IMR-90 (cell line): Measurements from ENCODE around the gene GUCY1A2. TPM values are rescaled to one million over a fixed set of nuclear protein-coding genes. Genes with fewer than 3 reads are reported as not detected.

Source experiments
- ATAC-seq: fragments of 200-7000 bp; cut with Tn5 transposase; 2 replicates; pipeline ENCODE4 v1.9.1; 2020; ENCODE audit warnings: low read depth, mild to moderate bottlenecking, moderate library complexity
- BruUV-seq: library from RNA; stranded (reverse); fragments of 400-500 nt; replicated peaks from 2 replicates; lab custom pipeline; 2021; lab: Mats Ljungman, UMichigan
- CTCF ChIA-PET: fragments of 300-600 bp; formaldehyde crosslinking; extraction: SDS; loops from one replicate; lab custom pipeline; 2021; ENCODE audit warnings: antibody characterized with exemption; lab: Yijun Ruan, JAX
- POLR2A ChIA-PET: fragments of 300-600 bp; sonication (Branson Sonifier 250); formaldehyde crosslinking; loops from one replicate; lab custom pipeline; 2022; ENCODE audit warnings: antibody characterized with exemption; ENCODE audit not compliant: unreplicated experiment; lab: Charles Lee
- DNase-seq: peaks from one replicate; pipeline ENCODE4 v3.0.0; 2013
- H2AFZ ChIP-seq: replicated peaks from 2 replicates; pipeline ENCODE3; 2013; ENCODE audit warnings: low read length, mild to moderate bottlenecking; ENCODE audit not compliant: poor library complexity
- H2AK5ac ChIP-seq: 2 replicates; pipeline ENCODE4 v1.6.1; 2013; ENCODE audit warnings: low read depth, low read length, inconsistent platforms
- H2AK9ac ChIP-seq: replicated peaks from 2 replicates; pipeline ENCODE3; 2013; ENCODE audit warnings: mild to moderate bottlenecking, low read depth, low read length, moderate library complexity; ENCODE audit not compliant: poor library complexity
- H2BK120ac ChIP-seq: 2 replicates; pipeline ENCODE4 v1.6.1; 2013; ENCODE audit warnings: low read depth, low read length, inconsistent platforms
- H2BK15ac ChIP-seq: 3 replicates; pipeline ENCODE4 v1.6.1; 2013; ENCODE audit warnings: low read depth, low read length, inconsistent platforms
- H2BK20ac ChIP-seq: 2 replicates; pipeline ENCODE4 v1.6.1; 2013; ENCODE audit warnings: low read depth, mild to moderate bottlenecking, inconsistent platforms, low read length, moderate library complexity
- H2BK5ac ChIP-seq: 2 replicates; pipeline ENCODE4 v1.6.1; 2013; ENCODE audit warnings: mild to moderate bottlenecking, low read depth, low read length, inconsistent platforms; ENCODE audit not compliant: poor library complexity, severe bottlenecking
- H3K14ac ChIP-seq: replicated peaks from 2 replicates; pipeline ENCODE4 v1.6.1; 2013; ENCODE audit warnings: low read depth, low read length, inconsistent platforms
- H3K18ac ChIP-seq: 2 replicates; pipeline ENCODE4 v1.6.1; 2013; ENCODE audit warnings: low read depth, low read length, control low read depth
- H3K23ac ChIP-seq: 2 replicates; pipeline ENCODE4 v1.6.1; 2013; ENCODE audit warnings: low read depth, low read length, inconsistent platforms
- H3K27ac ChIP-seq: 2 replicates; pipeline ENCODE4 v1.5.1; 2013; ENCODE audit warnings: mild to moderate bottlenecking, control low read depth, low read length; ENCODE audit not compliant: insufficient read depth
- H3K27me3 ChIP-seq: 2 replicates; pipeline ENCODE4 v1.6.1; 2013; ENCODE audit warnings: low read length; ENCODE audit not compliant: control insufficient read depth, insufficient read depth
- H3K36me3 ChIP-seq: 2 replicates; pipeline ENCODE4 v1.6.1; 2013; ENCODE audit warnings: low read length, mixed read lengths; ENCODE audit not compliant: control insufficient read depth, insufficient read depth
- H3K4ac ChIP-seq: 2 replicates; pipeline ENCODE4 v1.6.1; 2013; ENCODE audit warnings: low read depth, low read length, inconsistent platforms
- H3K4me1 ChIP-seq: 2 replicates; pipeline ENCODE4 v1.6.1; 2013; ENCODE audit warnings: low read length, mixed read lengths; ENCODE audit not compliant: control insufficient read depth, insufficient read depth
- H3K4me2 ChIP-seq: 2 replicates; pipeline ENCODE4 v1.6.1; 2013; ENCODE audit warnings: low read depth, mild to moderate bottlenecking, control low read depth, low read length, moderate library complexity
- H3K4me3 ChIP-seq: 2 replicates; pipeline ENCODE4 v1.5.1; 2013; ENCODE audit warnings: low read depth, mild to moderate bottlenecking, control low read depth, low read length, moderate library complexity; ENCODE audit not compliant: insufficient read depth
- H3K56ac ChIP-seq: 2 replicates; pipeline ENCODE4 v1.6.1; 2013; ENCODE audit warnings: low read length, inconsistent platforms; ENCODE audit not compliant: insufficient read depth; ENCODE audit errors: extremely low read depth
- H3K79me1 ChIP-seq, 2 experiments: 2 replicates each; pipeline ENCODE4 v1.6.1; 2013; ENCODE audit warnings: low read length in 2 of 2, inconsistent platforms in 1 of 2, low read depth in 1 of 2
- H3K9ac ChIP-seq: 2 replicates; pipeline ENCODE4 v1.6.1; 2013; ENCODE audit warnings: low read depth, low read length, control low read depth
- H3K9me1 ChIP-seq: 2 replicates; pipeline ENCODE4 v1.6.1; 2013; ENCODE audit warnings: low read length, inconsistent platforms; ENCODE audit not compliant: insufficient read depth
- H3K9me3 ChIP-seq: 2 replicates; pipeline ENCODE4 v1.6.1; 2013; ENCODE audit warnings: low read length; ENCODE audit not compliant: control insufficient read depth, insufficient read depth
- H4K20me1 ChIP-seq: 2 replicates; pipeline ENCODE4 v1.6.1; 2013; ENCODE audit warnings: low read length, inconsistent platforms; ENCODE audit not compliant: insufficient read depth
- H4K5ac ChIP-seq: 2 replicates; pipeline ENCODE4 v1.6.1; 2013; ENCODE audit warnings: mild to moderate bottlenecking, low read depth, low read length, control low read depth
- H4K8ac ChIP-seq, 2 experiments: 2 replicates each; pipeline ENCODE4 v1.6.1; 2013; ENCODE audit warnings: low read depth in 2 of 2, low read length in 2 of 2, control low read depth in 1 of 2, inconsistent platforms in 1 of 2
- H4K91ac ChIP-seq: 2 replicates; pipeline ENCODE4 v1.6.1; 2013; ENCODE audit warnings: low read depth, low read length, inconsistent platforms; ENCODE audit not compliant: insufficient read depth
- BHLHE40 ChIP-seq: fragments of 150-350 bp; IDR thresholded peaks from 2 replicates; pipeline ENCODE4 v1.6.1; 2016; ENCODE audit warnings: mild to moderate bottlenecking, low read depth, low read length
- CEBPB ChIP-seq: IDR thresholded peaks from 2 replicates; pipeline ENCODE4 v1.6.1; 2012; ENCODE audit warnings: low read depth, low read length, improper control_type of control experiment
- CHD1 ChIP-seq: IDR thresholded peaks from 2 replicates; pipeline ENCODE4 v1.6.1; 2012; ENCODE audit warnings: low read depth, low read length, improper control_type of control experiment
- CTCF ChIP-seq: conservative IDR thresholded peaks from 2 replicates; pipeline ENCODE4 v1.5.1; 2012; ENCODE audit warnings: mild to moderate bottlenecking, low read depth, low read length, improper control_type of control experiment
- FOS ChIP-seq: fragments of 150-350 bp; IDR thresholded peaks from 2 replicates; pipeline ENCODE4 v1.6.1; 2016; ENCODE audit warnings: low read depth, low read length
- MAFK ChIP-seq: IDR thresholded peaks from 2 replicates; pipeline ENCODE4 v1.6.1; 2012; ENCODE audit warnings: low read depth, low read length, improper control_type of control experiment
- MAZ ChIP-seq: IDR thresholded peaks from 2 replicates; pipeline ENCODE4 v1.6.1; 2012; ENCODE audit warnings: low read depth, mild to moderate bottlenecking, low read length, improper control_type of control experiment, moderate library complexity, borderline replicate concordance
- MXI1 ChIP-seq: IDR thresholded peaks from 2 replicates; pipeline ENCODE4 v1.6.1; 2012; ENCODE audit warnings: low read depth, mild to moderate bottlenecking, low read length, moderate library complexity, borderline replicate concordance
- NFE2L2 ChIP-seq: fragments of 150-350 bp; IDR thresholded peaks from 2 replicates; pipeline ENCODE4 v1.6.1; 2016; ENCODE audit warnings: low read depth, mild to moderate bottlenecking, low read length
- POLR2A ChIP-seq: IDR thresholded peaks from 2 replicates; pipeline ENCODE4 v1.6.1; 2012; ENCODE audit warnings: mild to moderate bottlenecking, low read depth, low read length
- RAD21 ChIP-seq: IDR thresholded peaks from 2 replicates; pipeline ENCODE4 v1.6.1; 2012; ENCODE audit warnings: low read length, improper control_type of control experiment
- RCOR1 ChIP-seq: IDR thresholded peaks from 2 replicates; pipeline ENCODE4 v1.6.1; 2012; ENCODE audit warnings: mild to moderate bottlenecking, low read length, improper control_type of control experiment; ENCODE audit not compliant: insufficient replicate concordance
- RFX5 ChIP-seq: IDR thresholded peaks from 2 replicates; pipeline ENCODE4 v1.8.0; 2012; ENCODE audit warnings: low read depth, mild to moderate bottlenecking, low read length, moderate library complexity
- SMC3 ChIP-seq: fragments of 150-350 bp; IDR thresholded peaks from 2 replicates; pipeline ENCODE4 v1.6.1; 2016; ENCODE audit warnings: low read depth, mild to moderate bottlenecking, antibody characterized with exemption, low read length, moderate library complexity
- WGBS, 2 experiments: methylation state at CpG; one replicate each; pipeline versions ENCODE4 v1.1.5 to v1.1.7; 2013; ENCODE audit warnings: missing lambda C conversion rate in 2 of 2; ENCODE audit not compliant: insufficient read length in 1 of 2; ENCODE audit errors: extremely low coverage in 2 of 2; 5-methylcytosine and 5-hydroxymethylcytosine counted together
- dilution Hi-C: fragments of 300-500 bp; cut with HindIII; formaldehyde crosslinking; loops from one replicate; pipeline ENCODE4 v1.14.3; 2018; ENCODE audit warnings: low sequenced_read_pairs; ENCODE audit not compliant: unreplicated experiment
- in situ Hi-C: fragments of 300-500 bp; cut with MboI; formaldehyde crosslinking; loops from 3 replicates; pipeline ENCODE4 v1.14.3; 2019; ENCODE audit warnings: low sequenced_read_pairs, inconsistent platforms, mixed read lengths
- intact Hi-C: fragments of 100-400 bp; cut with micrococcal nuclease; formaldehyde crosslinking; loops from 2 replicates; pipeline ENCODE4 v1.10.0; 2022
- polyA plus RNA-seq, 3 experiments: library from polyadenylated mRNA; depleted of rRNA; stranded (reverse); fragments of >200 nt; gene quantifications; 2 replicates each; pipeline ENCODE4 v1.2.3, GENCODE V29; 2012; ENCODE audit warnings: low replicate concordance in 1 of 3
- total RNA-seq: library from RNA; depleted of rRNA; stranded (reverse); fragments of >200 nt; gene quantifications from 2 replicates; pipeline ENCODE4 v1.2.3, GENCODE V29; 2012
- TF ChIP-seq, protein P1 (sequence below): fragments of 150-350 bp; IDR thresholded peaks from 2 replicates; pipeline ENCODE4 v1.6.1; 2016; ENCODE audit warnings: low read depth, mild to moderate bottlenecking, low read length, moderate library complexity, borderline replicate concordance
- TF ChIP-seq, protein P2 (sequence below): fragments of 150-350 bp; IDR thresholded peaks from 2 replicates; pipeline ENCODE4 v1.6.1; 2017; ENCODE audit warnings: mild to moderate bottlenecking, antibody characterized with exemption, low read length, low read depth

Gene GUCY1A2
- total and polyA plus RNA-seq, 2 of the 4 experiments (the other 2 are of a cell fraction) = under 0.01 to 0.03 TPM

DNA sequence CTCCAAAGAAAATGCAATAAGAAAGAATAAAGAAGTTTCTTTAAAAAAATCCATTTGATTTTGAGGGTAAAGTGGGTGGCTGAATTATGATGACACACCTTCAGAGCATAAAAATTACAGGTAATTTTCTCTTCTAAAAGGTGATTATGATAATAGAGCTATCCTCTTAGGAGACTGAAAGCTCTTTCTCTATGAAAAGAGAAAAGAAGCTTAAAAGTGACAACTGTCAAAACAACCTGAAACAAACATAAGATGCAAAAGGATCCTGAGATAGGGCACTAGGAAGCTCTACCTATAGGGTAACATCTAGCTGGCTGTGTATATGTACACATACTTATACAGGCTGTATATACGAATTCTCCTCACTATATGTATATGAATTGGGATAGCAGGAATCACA, 270.2 kb downstream of the GUCY1A2 start:
- dilution Hi-C loops = no loop called here
- intact Hi-C loops = no loop called here
- Histone ChIP-seq H3K56ac (no peak overlapping the region), H2AK5ac (no peak overlapping the region), H2BK5ac (no peak overlapping the region), H3K36me3 (no peaks in the 10 kb centered on the region), H4K5ac (no peak overlapping the region), H3K4me1 (no peaks in the 10 kb centered on the region), H3K9me1 (no peaks in the 10 kb centered on the region), H2BK120ac (no peak overlapping the region), H2BK15ac (no peak overlapping the region), H4K8ac (no peak overlapping the region), H3K4me2 (no peak overlapping the region), H3K23ac (no peak overlapping the region), H2AK9ac (no peak overlapping the region), H4K91ac (no peak overlapping the region), H3K27ac (no peak overlapping the region), H2BK20ac (no peak overlapping the region), H3K4ac (no peak overlapping the region), H3K9me3 (no peaks in the 10 kb centered on the region), H4K20me1 (no peaks in the 10 kb centered on the region), H3K4me3 (no peak overlapping the region), H3K27me3 (no peaks in the 10 kb centered on the region), H3K79me1 (no peaks in the 10 kb centered on the region), H3K18ac (no peak overlapping the region), H3K14ac (no peak overlapping the region), H3K9ac (no peak overlapping the region), H2AFZ (no peak overlapping the region)
- ChIA-PET POLR2A (no interaction called here), CTCF (no interaction called here)
- in situ Hi-C loops = no loop called here
- no TSS peak for BruUV-seq
- TF ChIP-seq RAD21 (no peak), MAZ (no peak), CTCF (no peak), MAFK (no peak), POLR2A (no peak), NFE2L2 (no peak), MXI1 (no peak), RCOR1 (no peak), BHLHE40 (no peak), RFX5 (no peak), CEBPB (no peak), SMC3 (no peak), CHD1 (no peak), FOS (no peak)
- TF ChIP-seq, protein P1, sequence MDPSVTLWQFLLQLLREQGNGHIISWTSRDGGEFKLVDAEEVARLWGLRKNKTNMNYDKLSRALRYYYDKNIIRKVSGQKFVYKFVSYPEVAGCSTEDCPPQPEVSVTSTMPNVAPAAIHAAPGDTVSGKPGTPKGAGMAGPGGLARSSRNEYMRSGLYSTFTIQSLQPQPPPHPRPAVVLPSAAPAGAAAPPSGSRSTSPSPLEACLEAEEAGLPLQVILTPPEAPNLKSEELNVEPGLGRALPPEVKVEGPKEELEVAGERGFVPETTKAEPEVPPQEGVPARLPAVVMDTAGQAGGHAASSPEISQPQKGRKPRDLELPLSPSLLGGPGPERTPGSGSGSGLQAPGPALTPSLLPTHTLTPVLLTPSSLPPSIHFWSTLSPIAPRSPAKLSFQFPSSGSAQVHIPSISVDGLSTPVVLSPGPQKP = no peak
- TF ChIP-seq, protein P2, sequence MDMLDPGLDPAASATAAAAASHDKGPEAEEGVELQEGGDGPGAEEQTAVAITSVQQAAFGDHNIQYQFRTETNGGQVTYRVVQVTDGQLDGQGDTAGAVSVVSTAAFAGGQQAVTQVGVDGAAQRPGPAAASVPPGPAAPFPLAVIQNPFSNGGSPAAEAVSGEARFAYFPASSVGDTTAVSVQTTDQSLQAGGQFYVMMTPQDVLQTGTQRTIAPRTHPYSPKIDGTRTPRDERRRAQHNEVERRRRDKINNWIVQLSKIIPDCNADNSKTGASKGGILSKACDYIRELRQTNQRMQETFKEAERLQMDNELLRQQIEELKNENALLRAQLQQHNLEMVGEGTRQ = no peak
- no peak for ATAC-seq
- WGBS, 2 experiments = no CpG with 5 or more reads among the region's 1 CpG
- no peak for DNase-seq
